Lung (tissue), 12 donors: ENCODE results near the gene LIG3. TPM values are rescaled to one million over a fixed set of nuclear protein-coding genes. Genes with fewer than 3 reads are reported as not detected.

ENCODE experiments used
- ATAC-seq: fragments of 200-7000 bp; cut with Tn5 transposase; one replicate; pipeline ENCODE4 v1.9.1; 2020; ENCODE audit warnings: moderate number of reproducible peaks; ENCODE audit not compliant: insufficient read depth, low FRiP score
- DNase-seq, 3 donors: peaks; one replicate each; pipeline ENCODE4 v3.0.0-alpha.2; 2013 to 2017
- H3K27ac ChIP-seq, 2 donors: one replicate each; pipeline ENCODE4 v1.5.1; 2013; ENCODE audit warnings: mild to moderate bottlenecking in 2 of 2, moderate library complexity in 2 of 2, control low read depth in 1 of 2, inconsistent platforms in 1 of 2, low read depth in 1 of 2, low read length in 1 of 2
- H3K27me3 ChIP-seq, 3 donors: one replicate each; pipeline ENCODE4 v1.5.1; 2013; ENCODE audit warnings: low read length in 2 of 3; ENCODE audit not compliant: control insufficient read depth in 3 of 3, insufficient read depth in 3 of 3
- H3K36me3 ChIP-seq, 4 donors: one replicate each; pipeline ENCODE4 v1.5.1; 2013; ENCODE audit warnings: low read length in 4 of 4, mild to moderate bottlenecking in 1 of 4, moderate library complexity in 1 of 4; ENCODE audit not compliant: control insufficient read depth in 4 of 4, insufficient read depth in 4 of 4
- H3K4me1 ChIP-seq, 5 donors: one replicate each; pipeline ENCODE4 v1.5.1; 2013; ENCODE audit warnings: low read length in 5 of 5, mild to moderate bottlenecking in 2 of 5, moderate library complexity in 1 of 5; ENCODE audit not compliant: control insufficient read depth in 5 of 5, insufficient read depth in 5 of 5
- H3K4me3 ChIP-seq: one replicate; pipeline ENCODE4 v1.5.1; 2013; ENCODE audit warnings: mild to moderate bottlenecking, control low read depth, moderate library complexity
- H3K9ac ChIP-seq, 2 donors: one replicate each; pipeline ENCODE4 v1.5.1; 2013; ENCODE audit warnings: low read length in 2 of 2, control low read depth in 1 of 2; ENCODE audit not compliant: insufficient read depth in 1 of 2
- H3K9me3 ChIP-seq, 4 donors: one replicate each; pipeline ENCODE4 v1.5.1; 2013; ENCODE audit warnings: low read length in 3 of 4, mild to moderate bottlenecking in 1 of 4, moderate library complexity in 1 of 4; ENCODE audit not compliant: control insufficient read depth in 4 of 4, insufficient read depth in 3 of 4
- WGBS, 2 donors: extraction: QIAGEN DNeasy Blood & Tissue Kit; methylation state at CpG; one replicate each; pipeline ENCODE4 v1.1.7; 2013; 5-methylcytosine and 5-hydroxymethylcytosine counted together
- polyA plus RNA-seq, 2 donors: library from polyadenylated mRNA; stranded (reverse); fragments of 200-250 nt; gene quantifications; one replicate each; pipeline ENCODE4 v1.2.1, GENCODE V29; 2013
- total RNA-seq, 2 donors: library from RNA; depleted of rRNA in 1 of 2; stranded (reverse); fragments of >200 nt in 1 of 2; gene quantifications; one replicate each; pipeline ENCODE4 v1.2.1, GENCODE V29; 2014 to 2021
- TF ChIP-seq, protein P1 (sequence below): IDR thresholded peaks from 2 replicates; pipeline ENCODE4 v1.5.1; 2012; ENCODE audit warnings: mild to moderate bottlenecking; ENCODE audit errors: control extremely low read depth, extremely low read depth
- donor health status: control.
- donor health status: control.
- donor health status: Bipolar disorder and iron deficiency.
- donor health status: healthy.
- donor health status: DM: yes; HTN: yes; CAD: no.

Gene LIG3
- total and polyA plus RNA-seq, 4 donors, result 6.2 to 40.9 (median 26.1) TPM

DNA sequence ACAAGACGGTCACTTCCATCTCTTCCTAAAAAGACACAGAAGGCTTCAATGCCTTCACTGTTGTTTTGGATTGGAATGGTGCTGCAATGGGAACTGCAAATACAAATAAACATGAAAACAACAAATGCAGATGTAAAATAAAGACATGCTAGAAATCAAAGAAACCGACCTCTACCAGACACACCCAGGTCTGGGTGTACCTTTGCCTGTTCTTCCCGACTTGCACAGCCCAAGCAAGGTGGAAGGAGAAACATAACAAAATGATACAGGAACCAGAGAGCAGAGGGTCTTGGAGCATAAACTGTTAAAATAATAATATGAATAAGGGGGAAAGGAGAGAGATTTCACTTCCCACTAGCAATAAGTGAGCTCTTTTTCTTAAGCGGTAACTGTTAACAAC, 65.9 kb downstream of the LIG3 start:
- no peaks in the 10 kb centered on the region for H3K9me3 ChIP-seq
- no peak overlapping the region for H3K27ac ChIP-seq
- peaks cover 0 to 7% (median 2%) of the 10 kb centered on the region in 5 donors for H3K4me1 ChIP-seq
- WGBS, 2 donors, result 75 to 80% methylated on average over 4 of the region's 4 CpGs
- no peak for DNase-seq
- TF ChIP-seq, protein P1, sequence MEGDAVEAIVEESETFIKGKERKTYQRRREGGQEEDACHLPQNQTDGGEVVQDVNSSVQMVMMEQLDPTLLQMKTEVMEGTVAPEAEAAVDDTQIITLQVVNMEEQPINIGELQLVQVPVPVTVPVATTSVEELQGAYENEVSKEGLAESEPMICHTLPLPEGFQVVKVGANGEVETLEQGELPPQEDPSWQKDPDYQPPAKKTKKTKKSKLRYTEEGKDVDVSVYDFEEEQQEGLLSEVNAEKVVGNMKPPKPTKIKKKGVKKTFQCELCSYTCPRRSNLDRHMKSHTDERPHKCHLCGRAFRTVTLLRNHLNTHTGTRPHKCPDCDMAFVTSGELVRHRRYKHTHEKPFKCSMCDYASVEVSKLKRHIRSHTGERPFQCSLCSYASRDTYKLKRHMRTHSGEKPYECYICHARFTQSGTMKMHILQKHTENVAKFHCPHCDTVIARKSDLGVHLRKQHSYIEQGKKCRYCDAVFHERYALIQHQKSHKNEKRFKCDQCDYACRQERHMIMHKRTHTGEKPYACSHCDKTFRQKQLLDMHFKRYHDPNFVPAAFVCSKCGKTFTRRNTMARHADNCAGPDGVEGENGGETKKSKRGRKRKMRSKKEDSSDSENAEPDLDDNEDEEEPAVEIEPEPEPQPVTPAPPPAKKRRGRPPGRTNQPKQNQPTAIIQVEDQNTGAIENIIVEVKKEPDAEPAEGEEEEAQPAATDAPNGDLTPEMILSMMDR, result no peak
- no peaks in the 10 kb centered on the region for H3K27me3 ChIP-seq
- no peak overlapping the region for H3K9ac ChIP-seq
- H3K4me3 ChIP-seq, result no peak overlapping the region
- H3K36me3 ChIP-seq, result no peaks in the 10 kb centered on the region
- no peak for ATAC-seq

DNA sequence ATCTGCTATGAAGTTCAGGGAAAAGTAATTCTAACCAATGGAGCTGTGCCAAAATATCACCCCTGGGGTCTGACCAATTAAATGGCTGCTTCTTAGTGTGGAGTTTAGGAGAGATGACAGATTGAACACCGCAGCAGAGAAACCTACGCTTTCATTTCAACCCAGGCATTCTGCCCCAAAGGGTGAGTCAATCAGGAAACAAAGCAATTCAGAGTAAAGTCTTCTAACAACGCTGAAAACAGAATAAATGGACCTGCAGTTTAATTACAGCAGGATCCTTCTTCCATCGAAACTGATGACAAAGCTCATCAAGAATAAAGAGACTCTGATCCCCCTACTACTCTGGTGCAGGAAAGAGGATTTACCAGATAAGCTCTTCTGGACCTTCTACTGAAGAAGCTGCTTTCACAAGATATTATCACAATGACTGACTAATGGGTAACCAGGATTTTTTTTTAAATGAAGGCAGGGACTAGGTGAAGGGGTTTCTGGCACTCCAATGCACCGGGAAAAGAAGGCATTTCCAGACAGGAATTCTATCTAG, 66.5 kb downstream of the LIG3 start:
- no peak for ATAC-seq
- Histone ChIP-seq H3K9ac (no peak overlapping the region), H3K27me3 (no peaks in the 10 kb centered on the region), H3K4me3 (no peak overlapping the region), H3K27ac (no peak overlapping the region), H3K4me1 (peaks cover 3 to 9% (median 4%) of the 10 kb centered on the region in 5 donors), H3K36me3 (no peaks in the 10 kb centered on the region), H3K9me3 (no peaks in the 10 kb centered on the region)
- TF ChIP-seq, protein P1, result no peak
- WGBS, 2 donors, result 68 to 74% methylated on average over 5 of the region's 5 CpGs
- DNase-seq, result no peak

DNA sequence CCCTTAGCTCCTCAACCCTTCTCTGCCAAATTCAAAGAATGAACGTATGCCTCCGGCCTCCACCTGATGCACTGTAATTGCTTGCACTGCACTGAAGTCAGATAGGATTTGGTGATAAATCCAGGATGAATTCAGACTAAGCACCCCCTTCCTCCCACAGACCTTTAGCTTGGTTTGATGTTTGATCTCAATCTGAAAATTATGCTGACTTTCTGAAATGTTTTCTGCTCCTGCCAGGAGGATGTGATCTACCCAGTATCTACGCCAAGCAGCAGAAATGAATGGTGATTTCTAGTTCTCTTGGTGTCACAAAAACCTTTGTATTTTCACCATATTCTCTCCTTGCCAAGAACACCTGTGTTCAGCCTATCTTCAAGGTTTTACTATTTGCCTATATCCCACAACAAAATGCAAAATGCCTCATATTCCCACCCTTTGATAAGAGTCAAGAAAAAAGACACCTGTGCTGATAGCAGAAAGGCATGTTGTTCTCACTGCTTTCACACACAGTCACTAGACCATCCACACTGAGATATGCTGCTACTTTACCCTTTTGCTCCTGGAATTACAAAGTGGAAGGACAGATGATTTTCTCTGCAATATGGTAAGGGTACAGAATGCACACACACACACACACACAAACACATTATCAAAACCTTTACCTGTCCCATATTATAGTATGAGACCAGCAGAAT, 68.5 kb downstream of the LIG3 start:
- Histone ChIP-seq H3K36me3 (no peaks in the 10 kb centered on the region), H3K9me3 (no peaks in the 10 kb centered on the region), H3K27me3 (no peaks in the 10 kb centered on the region), H3K4me1 (peaks cover 3 to 10% (median 5%) of the 10 kb centered on the region in 5 donors), H3K4me3 (no peak overlapping the region), H3K9ac (no peak overlapping the region), H3K27ac (no peak overlapping the region)
- no peak for ATAC-seq
- TF ChIP-seq, protein P1, result no peak
- WGBS, 2 donors, result 87 to 98% methylated on average over 3 of the region's 3 CpGs
- no peak for DNase-seq

DNA sequence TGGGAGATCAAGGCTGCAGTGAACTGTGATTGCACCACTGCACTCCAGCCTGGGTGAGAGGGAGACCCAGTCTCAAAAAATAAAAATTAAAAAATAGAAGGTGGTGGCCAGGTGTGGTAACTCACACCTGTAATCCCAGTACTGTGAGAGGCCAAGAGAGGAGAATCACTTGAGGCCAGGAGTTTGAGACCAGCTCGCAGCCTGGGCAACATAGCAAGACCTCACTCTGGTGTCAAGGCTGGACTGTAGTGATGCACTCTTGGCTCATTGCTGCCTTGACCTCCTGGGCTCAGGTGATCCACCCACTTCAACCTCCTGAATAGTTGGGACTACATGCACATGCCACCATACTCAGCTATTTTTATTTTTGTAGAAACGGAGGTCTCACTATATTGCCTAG, 69.9 kb downstream of the LIG3 start:
- no peaks in the 10 kb centered on the region for H3K9me3 ChIP-seq
- H3K4me3 ChIP-seq, result no peak overlapping the region
- H3K4me1 ChIP-seq, result peaks cover 3 to 10% (median 5%) of the 10 kb centered on the region in 5 donors
- TF ChIP-seq, protein P1, result no peak
- H3K9ac ChIP-seq, result no peak overlapping the region
- 95 to 98% methylated on average over 2 of the region's 2 CpGs for WGBS, 2 donors
- DNase-seq (no peak), ATAC-seq (no peak)
- H3K27ac ChIP-seq, result no peak overlapping the region
- no peaks in the 10 kb centered on the region for H3K36me3 ChIP-seq
- H3K27me3 ChIP-seq, result no peaks in the 10 kb centered on the region
